CD8-positive, alpha-beta memory T cell (primary cell): Measurements from ENCODE around the gene HOXD10. TPM values are rescaled to one million over a fixed set of nuclear protein-coding genes. Genes with fewer than 3 reads are reported as not detected.

ENCODE experiments used
- CTCF ChIA-PET: fragments of 350-600 bp; sonication (Branson Sonifier 250); formaldehyde crosslinking; loops from one replicate; lab custom pipeline; 2021; ENCODE audit warnings: antibody characterized with exemption; lab: Charles Lee
- POLR2A ChIA-PET: fragments of 350-600 bp; sonication (Branson Sonifier 250); formaldehyde crosslinking; loops from one replicate; lab custom pipeline; 2021; ENCODE audit warnings: antibody characterized with exemption; lab: Charles Lee
- DNase-seq, 5 donors: peaks; one replicate each; pipeline versions ENCODE4 v3.0.0 to v3.0.0-alpha.2; 2020 to 2022; ENCODE audit warnings: mixed read lengths in 1 of 5
- H3K27ac ChIP-seq: one replicate; pipeline ENCODE4 v1.7.0; 2013; ENCODE audit warnings: low read depth, mild to moderate bottlenecking, low read length, moderate library complexity
- H3K27me3 ChIP-seq: 2 replicates; pipeline ENCODE4 v1.7.0; 2013; ENCODE audit warnings: low read length, mild to moderate bottlenecking; ENCODE audit not compliant: insufficient read depth, poor library complexity, severe bottlenecking
- H3K36me3 ChIP-seq: 2 replicates; pipeline ENCODE4 v1.7.0; 2013; ENCODE audit warnings: mild to moderate bottlenecking, low read length, moderate library complexity; ENCODE audit not compliant: insufficient read depth
- H3K4me1 ChIP-seq: 2 replicates; pipeline ENCODE4 v1.7.0; 2013; ENCODE audit warnings: mild to moderate bottlenecking, low read length, moderate library complexity; ENCODE audit not compliant: insufficient read depth
- H3K4me3 ChIP-seq: 2 replicates; pipeline ENCODE4 v1.7.0; 2013; ENCODE audit warnings: mild to moderate bottlenecking, low read length
- H3K9me3 ChIP-seq: 2 replicates; pipeline ENCODE4 v1.7.0; 2013; ENCODE audit warnings: mild to moderate bottlenecking, low read length
- H3K27ac Mint-ChIP-seq, 8 donors: one replicate each; pipeline ENCODE4 v1.8.0; 2020 to 2021; ENCODE audit warnings: mixed read lengths in 8 of 8, mild to moderate bottlenecking in 6 of 8, inconsistent platforms in 3 of 8, moderate library complexity in 3 of 8
- H3K27me3 Mint-ChIP-seq, 2 donors: one replicate each; pipeline ENCODE4 v1.8.0; 2020 to 2021; ENCODE audit warnings: mixed read lengths in 2 of 2, mild to moderate bottlenecking in 1 of 2, moderate library complexity in 1 of 2
- H3K36me3 Mint-ChIP-seq, 3 donors: one replicate each; pipeline ENCODE4 v1.8.0; 2020 to 2021; ENCODE audit warnings: mixed read lengths in 3 of 3, inconsistent platforms in 1 of 3, mild to moderate bottlenecking in 1 of 3
- H3K4me1 Mint-ChIP-seq, 3 donors: one replicate each; pipeline ENCODE4 v1.8.0; 2020 to 2021; ENCODE audit warnings: mixed read lengths in 3 of 3, inconsistent platforms in 1 of 3, mild to moderate bottlenecking in 1 of 3
- H3K4me3 Mint-ChIP-seq, 7 donors: one replicate each; pipeline ENCODE4 v1.8.0; 2020 to 2021; ENCODE audit warnings: mixed read lengths in 7 of 7, mild to moderate bottlenecking in 6 of 7, moderate library complexity in 4 of 7, inconsistent platforms in 2 of 7
- H3K9me3 Mint-ChIP-seq, 5 donors: one replicate each; pipeline ENCODE4 v1.8.0; 2020 to 2022; ENCODE audit warnings: mixed read lengths in 5 of 5, mild to moderate bottlenecking in 3 of 5, moderate library complexity in 2 of 5, inconsistent platforms in 1 of 5
- polyA plus RNA-seq: library from polyadenylated mRNA; unstranded; fragments of 300-500 nt; fragmentation: Illumina TruSeq; gene quantifications from one replicate; pipeline ENCODE4 v1.2.3, GENCODE V29; 2021
- total RNA-seq, 2 experiments: library from RNA; stranded (reverse); gene quantifications; one replicate each; pipeline ENCODE4 v1.2.3, GENCODE V29; 2021

Gene HOXD10
- total and polyA plus RNA-seq, 3 experiments from 2014 or later, result not detected

DNA sequence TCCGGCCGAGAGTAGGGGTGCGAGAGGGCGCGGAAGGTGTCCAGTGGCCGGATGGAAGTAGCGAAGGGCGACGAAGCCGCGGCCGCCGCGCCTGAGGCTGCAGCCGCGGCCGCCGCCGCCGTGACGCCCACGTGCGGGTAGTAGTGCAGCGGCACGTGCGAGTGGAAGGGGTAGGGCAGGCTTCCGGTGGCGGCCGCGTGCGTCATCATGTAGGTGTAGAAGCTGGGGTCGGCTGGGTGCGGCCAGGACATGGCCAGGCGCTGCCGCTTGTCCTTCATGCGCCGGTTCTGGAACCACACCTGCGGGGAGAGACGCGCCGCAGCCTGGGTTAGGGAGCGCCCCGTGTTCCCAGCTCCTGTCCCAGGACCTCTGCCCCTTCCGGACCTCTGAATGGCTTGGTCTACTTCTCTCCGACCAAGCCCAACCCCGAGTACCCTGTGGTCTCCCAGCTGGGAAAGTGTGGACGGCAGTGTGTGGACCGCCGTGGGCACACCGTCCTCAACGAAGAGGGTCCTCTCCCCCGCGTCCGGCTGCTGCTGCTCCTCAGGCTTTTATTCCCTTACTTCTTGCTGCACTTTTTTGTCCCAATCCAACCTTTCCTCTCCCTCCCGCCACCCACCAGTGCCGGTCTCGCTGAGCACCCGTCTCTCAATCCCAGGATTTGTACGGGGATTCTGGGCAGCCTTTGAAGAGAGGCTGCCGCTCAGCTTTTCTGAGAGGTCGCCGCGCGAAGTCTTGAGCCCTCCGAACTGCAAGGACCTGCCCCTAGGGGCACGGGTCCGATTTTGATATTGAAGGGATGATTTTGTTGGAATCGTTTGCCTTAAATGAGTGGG lies 35.8 kb upstream of the HOXD10 start:
- peaks cover 0 to 5% (median 4%) of the 10 kb centered on the region in 3 donors for H3K36me3 Mint-ChIP-seq
- Histone ChIP-seq H3K27me3 (peaks cover 88% of the 10 kb centered on the region), H3K27ac (no peak overlapping the region), H3K4me3 (no peak overlapping the region), H3K9me3 (peaks cover 17% of the 10 kb centered on the region), H3K4me1 (peaks cover 6% of the 10 kb centered on the region), H3K36me3 (no peaks in the 10 kb centered on the region)
- no peak for DNase-seq
- peak overlapping the region in 7 of 8 donors; percentile 51 to 95 (median 68) for H3K27ac Mint-ChIP-seq
- ChIA-PET CTCF (interaction anchor here (1.2 to 2.0 kb wide), 3 partner anchors 17 to 1740 kb away, joined by 3 to 4 read pairs (median 4); no protein-coding TSS in a partner anchor), POLR2A (no interaction called here)
- H3K9me3 Mint-ChIP-seq, result peaks cover 14 to 67% (median 63%) of the 10 kb centered on the region in 5 donors
- peaks cover 81 to 85% of the 10 kb centered on the region in 2 donors for H3K27me3 Mint-ChIP-seq
- H3K4me3 Mint-ChIP-seq, result peak overlapping the region; percentile 39 to 75 (median 56)
- peaks cover 11 to 12% (median 11%) of the 10 kb centered on the region in 3 donors for H3K4me1 Mint-ChIP-seq

DNA sequence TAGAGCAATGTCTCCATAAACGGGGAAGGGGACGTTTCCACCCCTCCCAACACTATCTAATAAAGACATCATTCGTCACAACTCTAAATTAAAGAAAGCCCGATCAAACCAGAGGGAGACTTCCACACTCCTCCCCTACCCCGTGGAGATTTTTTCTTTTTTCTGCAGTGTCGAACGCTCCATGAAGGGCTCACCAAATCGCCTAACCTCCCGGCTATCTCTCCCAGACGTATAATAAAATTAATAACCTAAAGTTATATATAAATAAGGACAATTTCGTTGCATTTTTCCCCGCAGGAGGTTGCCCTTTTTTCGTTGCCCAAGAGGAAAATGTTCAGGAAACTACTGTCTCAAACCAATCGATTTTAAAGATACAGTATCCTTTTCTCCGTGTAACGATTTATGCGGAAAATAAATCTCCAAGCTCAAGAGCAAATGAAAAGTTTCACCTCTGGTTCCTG lies 35.2 kb upstream of the HOXD10 start:
- peaks cover 11 to 13% (median 11%) of the 10 kb centered on the region in 3 donors for H3K4me1 Mint-ChIP-seq
- Histone ChIP-seq H3K4me3 (no peak overlapping the region), H3K36me3 (no peaks in the 10 kb centered on the region), H3K27ac (no peak overlapping the region), H3K9me3 (peaks cover 17% of the 10 kb centered on the region), H3K4me1 (peaks cover 6% of the 10 kb centered on the region), H3K27me3 (peaks cover 88% of the 10 kb centered on the region)
- H3K4me3 Mint-ChIP-seq, result peak overlapping the region; percentile 39 to 75 (median 56)
- H3K27ac Mint-ChIP-seq, result peak overlapping the region in 7 of 8 donors; percentile 61 to 95 (median 72)
- CTCF ChIA-PET, result interaction anchor here (1.2 to 2.0 kb wide), 3 partner anchors 16 to 1740 kb away, joined by 3 to 4 read pairs (median 4); no protein-coding TSS in a partner anchor
- DNase-seq, result no peak
- POLR2A ChIA-PET, result no interaction called here
- H3K36me3 Mint-ChIP-seq, result peaks cover 0 to 5% (median 4%) of the 10 kb centered on the region in 3 donors
- peaks cover 12 to 65% (median 60%) of the 10 kb centered on the region in 5 donors for H3K9me3 Mint-ChIP-seq
- peaks cover 79 to 83% of the 10 kb centered on the region in 2 donors for H3K27me3 Mint-ChIP-seq

- no peak overlapping the region for H3K4me3 ChIP-seq
- H3K36me3 ChIP-seq, result no peaks in the 10 kb centered on the region
- peaks cover 6% of the 10 kb centered on the region for H3K4me1 ChIP-seq
- no peak for DNase-seq
- H3K9me3 Mint-ChIP-seq, result peaks cover 12 to 68% (median 63%) of the 10 kb centered on the region in 5 donors
- peaks cover 88% of the 10 kb centered on the region for H3K27me3 ChIP-seq
- no peak overlapping the region for H3K27ac ChIP-seq
- CTCF ChIA-PET, result interaction anchor here (1.2 to 2.0 kb wide), 2 partner anchors 16 to 1067 kb away, joined by 4 read pairs; no protein-coding TSS in a partner anchor
- H3K4me1 Mint-ChIP-seq, result peaks cover 11 to 14% (median 11%) of the 10 kb centered on the region in 3 donors
- H3K36me3 Mint-ChIP-seq, result peaks cover 0 to 7% (median 4%) of the 10 kb centered on the region in 3 donors
- H3K4me3 Mint-ChIP-seq, result peak overlapping the region in 6 of 7 donors; percentile 24 to 74 (median 62)
- peaks cover 79 to 83% of the 10 kb centered on the region in 2 donors for H3K27me3 Mint-ChIP-seq
- POLR2A ChIA-PET, result no interaction called here
- H3K9me3 ChIP-seq, result peaks cover 21% of the 10 kb centered on the region
- H3K27ac Mint-ChIP-seq, result peak overlapping the region in 6 of 8 donors; percentile 53 to 95 (median 64)
Measured at GRCh38 chr2:176081837-176082524, 34.6 kb upstream of the HOXD10 start.

DNA sequence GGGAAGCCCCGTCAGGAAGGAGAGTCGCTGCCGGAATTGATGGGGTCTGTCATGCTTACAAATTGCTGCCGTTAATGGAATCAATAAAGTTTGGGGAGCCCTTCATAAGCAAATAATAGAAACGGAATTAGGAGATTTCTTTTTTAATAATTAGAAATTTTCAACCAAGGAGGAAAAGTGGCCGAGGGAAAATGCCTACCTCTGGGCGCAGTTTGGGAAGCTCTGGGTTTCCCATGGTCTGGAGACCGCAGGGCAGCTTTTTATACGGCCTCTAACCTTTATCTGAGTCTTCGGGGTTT lies 34.1 kb upstream of the HOXD10 start:
- Histone ChIP-seq H3K36me3 (no peaks in the 10 kb centered on the region), H3K4me1 (peaks cover 6% of the 10 kb centered on the region), H3K27me3 (peaks cover 90% of the 10 kb centered on the region), H3K4me3 (no peak overlapping the region), H3K9me3 (peaks cover 21% of the 10 kb centered on the region), H3K27ac (no peak overlapping the region)
- Mint-ChIP-seq H3K9me3 (peaks cover 12 to 71% (median 65%) of the 10 kb centered on the region in 5 donors), H3K27me3 (peaks cover 80 to 84% of the 10 kb centered on the region in 2 donors), H3K4me1 (peaks cover 11 to 14% (median 11%) of the 10 kb centered on the region in 3 donors), H3K27ac (peak overlapping the region in 4 of 8 donors; percentile 12 to 95 (median 56)), H3K4me3 (peak overlapping the region in 5 of 7 donors; percentile 24 to 74 (median 63)), H3K36me3 (peaks cover 0 to 8% (median 4%) of the 10 kb centered on the region in 3 donors)
- no peak for DNase-seq
- POLR2A ChIA-PET, result no interaction called here
- CTCF ChIA-PET, result interaction anchor here (1.2 kb wide), 1 partner anchor 44 kb away, joined by 5 read pairs; no protein-coding TSS in a partner anchor

- CTCF ChIA-PET, result interaction anchor here (1.2 kb wide), 1 partner anchor 44 kb away, joined by 5 read pairs; no protein-coding TSS in a partner anchor
- H3K36me3 Mint-ChIP-seq, result peaks cover 0 to 8% (median 4%) of the 10 kb centered on the region in 3 donors
Measured at GRCh38 chr2:176082824-176083751, 33.5 kb upstream of the HOXD10 start.

DNA sequence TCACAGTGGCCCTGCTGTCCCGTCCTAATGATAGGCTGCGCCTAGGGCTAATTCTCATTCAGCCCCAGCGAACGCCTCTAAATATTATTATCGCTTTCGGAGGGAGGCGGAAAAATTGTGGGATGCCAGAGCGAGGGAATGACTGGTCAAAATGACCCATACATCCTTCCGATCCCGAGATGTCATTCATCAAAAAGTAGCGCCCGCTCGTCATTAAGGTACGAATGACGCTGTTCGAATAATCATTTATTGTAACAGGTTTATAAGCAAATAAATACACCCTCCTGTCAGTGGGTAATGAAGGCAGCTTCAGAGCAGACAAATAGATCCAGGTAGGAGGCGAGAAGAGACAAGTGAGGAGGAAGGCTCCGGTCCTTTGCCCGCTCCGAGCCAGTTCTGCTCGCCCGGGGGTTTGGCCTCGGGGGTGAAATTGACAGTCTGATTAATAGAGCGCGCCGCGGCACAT lies 32.7 kb upstream of the HOXD10 start, which contains the start of gene EVX2:
Gene EVX2 (minus strand): TSS at position 167 of the 466 bp plus-strand sequence. CDS start 186 bp downstream, outside the sequence.
- peaks cover 4 to 63% (median 62%) of the 10 kb centered on the region in 5 donors for H3K9me3 Mint-ChIP-seq
- no peak within 1 kb of the TSS for H3K27ac ChIP-seq
- H3K4me1 ChIP-seq, result peaks cover 6% of the 10 kb centered on the region
- peak within 1 kb of the TSS; percentile 20 to 74 (median 67) for H3K4me3 Mint-ChIP-seq
- ChIA-PET POLR2A (no interaction called here), CTCF (interaction anchor here (1.2 kb wide), 1 partner anchor 43 kb away, joined by 5 read pairs; no protein-coding TSS in a partner anchor)
- H3K4me3 ChIP-seq, result no peak within 1 kb of the TSS
- no peak for DNase-seq
- peaks cover 85 to 89% of the 10 kb centered on the region in 2 donors for H3K27me3 Mint-ChIP-seq
- H3K9me3 ChIP-seq, result peaks cover 21% of the 10 kb centered on the region
- H3K4me1 Mint-ChIP-seq, result peaks cover 13 to 18% (median 17%) of the 10 kb centered on the region in 3 donors
- peaks cover 0 to 8% (median 4%) of the 10 kb centered on the region in 3 donors for H3K36me3 Mint-ChIP-seq
- no peaks in the 10 kb centered on the region for H3K36me3 ChIP-seq
- peak within 1 kb of the TSS in 7 of 8 donors; percentile 2 to 95 (median 72) for H3K27ac Mint-ChIP-seq
- H3K27me3 ChIP-seq, result peaks cover 93% of the 10 kb centered on the region

More at GRCh38 chr2:176082824-176083751, 33.5 kb upstream of the HOXD10 start:
- peak overlapping the region in 6 of 8 donors; percentile 12 to 95 (median 70) for H3K27ac Mint-ChIP-seq
- H3K4me3 Mint-ChIP-seq, result peak overlapping the region; percentile 20 to 74 (median 63)
- peaks cover 21% of the 10 kb centered on the region for H3K9me3 ChIP-seq
- no peak overlapping the region for H3K27ac ChIP-seq
- no peak overlapping the region for H3K4me3 ChIP-seq
- no peak for DNase-seq
- H3K36me3 ChIP-seq, result no peaks in the 10 kb centered on the region
- H3K4me1 ChIP-seq, result peaks cover 6% of the 10 kb centered on the region
- H3K9me3 Mint-ChIP-seq, result peaks cover 11 to 70% (median 66%) of the 10 kb centered on the region in 5 donors
- peaks cover 85 to 90% of the 10 kb centered on the region in 2 donors for H3K27me3 Mint-ChIP-seq
- peaks cover 12 to 14% (median 13%) of the 10 kb centered on the region in 3 donors for H3K4me1 Mint-ChIP-seq
- POLR2A ChIA-PET, result no interaction called here
- peaks cover 93% of the 10 kb centered on the region for H3K27me3 ChIP-seq
